ENCODE data around the gene HOXA4.

DNA sequence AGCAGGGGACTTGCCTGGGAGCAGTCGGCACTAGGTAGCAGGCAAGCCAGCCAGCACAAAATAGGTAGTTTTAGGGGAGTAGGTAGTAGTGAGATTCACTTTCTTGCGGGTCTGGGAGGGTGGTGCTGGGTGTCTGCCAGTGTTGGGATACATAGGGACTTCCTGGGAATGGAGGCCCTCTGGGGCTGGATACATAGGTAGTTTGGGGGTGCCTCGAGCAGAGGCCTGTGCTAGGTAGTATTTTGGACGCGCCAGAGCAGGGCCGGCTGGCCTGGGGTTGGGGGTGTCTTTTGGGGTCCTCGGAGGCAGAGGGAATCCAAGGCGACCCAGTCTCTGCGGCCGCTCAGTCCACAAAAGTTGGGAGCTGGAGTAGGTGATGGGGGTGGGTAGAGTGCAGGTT lies 23.8 kb upstream of the HOXA4 start:
- TF ChIP-seq, protein P1, sequence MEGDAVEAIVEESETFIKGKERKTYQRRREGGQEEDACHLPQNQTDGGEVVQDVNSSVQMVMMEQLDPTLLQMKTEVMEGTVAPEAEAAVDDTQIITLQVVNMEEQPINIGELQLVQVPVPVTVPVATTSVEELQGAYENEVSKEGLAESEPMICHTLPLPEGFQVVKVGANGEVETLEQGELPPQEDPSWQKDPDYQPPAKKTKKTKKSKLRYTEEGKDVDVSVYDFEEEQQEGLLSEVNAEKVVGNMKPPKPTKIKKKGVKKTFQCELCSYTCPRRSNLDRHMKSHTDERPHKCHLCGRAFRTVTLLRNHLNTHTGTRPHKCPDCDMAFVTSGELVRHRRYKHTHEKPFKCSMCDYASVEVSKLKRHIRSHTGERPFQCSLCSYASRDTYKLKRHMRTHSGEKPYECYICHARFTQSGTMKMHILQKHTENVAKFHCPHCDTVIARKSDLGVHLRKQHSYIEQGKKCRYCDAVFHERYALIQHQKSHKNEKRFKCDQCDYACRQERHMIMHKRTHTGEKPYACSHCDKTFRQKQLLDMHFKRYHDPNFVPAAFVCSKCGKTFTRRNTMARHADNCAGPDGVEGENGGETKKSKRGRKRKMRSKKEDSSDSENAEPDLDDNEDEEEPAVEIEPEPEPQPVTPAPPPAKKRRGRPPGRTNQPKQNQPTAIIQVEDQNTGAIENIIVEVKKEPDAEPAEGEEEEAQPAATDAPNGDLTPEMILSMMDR (IDR thresholded peaks at IDR 0.05), result no peak
- no peak for TF ChIP-seq POLR2A (IDR thresholded peaks at IDR 0.05)
